H9 (cell line): ENCODE data around the gene PIP5K1C. TPM values are rescaled to one million over a fixed set of nuclear protein-coding genes. Genes with fewer than 3 reads are reported as not detected.

Source experiments
- DNase-seq: peaks from one replicate; pipeline ENCODE4 v3.0.0-alpha.2; 2017
- H2AFZ ChIP-seq: one replicate; pipeline ENCODE4 v1.6.1; 2013; ENCODE audit warnings: mild to moderate bottlenecking, low read length, control low read depth, moderate library complexity
- H2AK5ac ChIP-seq: 2 replicates; pipeline ENCODE4 v1.6.1; 2013; ENCODE audit warnings: low read length, control low read depth, mixed read lengths; ENCODE audit not compliant: insufficient read length
- H2BK120ac ChIP-seq: one replicate; pipeline ENCODE4 v1.6.1; 2013; ENCODE audit warnings: low read depth, mild to moderate bottlenecking, low read length, control low read depth, inconsistent platforms; ENCODE audit not compliant: poor library complexity, severe bottlenecking
- H2BK12ac ChIP-seq: 2 replicates; pipeline ENCODE4 v1.6.1; 2013; ENCODE audit warnings: low read length, control low read depth, mixed read lengths, low read depth; ENCODE audit not compliant: insufficient read length
- H2BK15ac ChIP-seq: 2 replicates; pipeline ENCODE4 v1.6.1; 2013; ENCODE audit warnings: low read depth, low read length, control low read depth
- H2BK20ac ChIP-seq: one replicate; pipeline ENCODE4 v1.6.1; 2013; ENCODE audit warnings: low read depth, mild to moderate bottlenecking, low read length, control low read depth, inconsistent platforms; ENCODE audit not compliant: poor library complexity, severe bottlenecking
- H2BK5ac ChIP-seq: 2 replicates; pipeline ENCODE4 v1.6.1; 2013; ENCODE audit warnings: low read length, control low read depth, mixed read lengths; ENCODE audit not compliant: insufficient read length
- H3K14ac ChIP-seq: 2 replicates; pipeline ENCODE4 v1.6.1; 2013; ENCODE audit warnings: low read length, control low read depth; ENCODE audit not compliant: insufficient read depth
- H3K18ac ChIP-seq: 2 replicates; pipeline ENCODE4 v1.6.1; 2013; ENCODE audit warnings: low read depth, mild to moderate bottlenecking, mixed read lengths, low read length, control low read depth; ENCODE audit not compliant: insufficient read length
- H3K23ac ChIP-seq: 2 replicates; pipeline ENCODE4 v1.6.1; 2013; ENCODE audit warnings: low read length, control low read depth, mixed read lengths, low read depth; ENCODE audit not compliant: insufficient read length
- H3K23me2 ChIP-seq: 2 replicates; pipeline ENCODE4 v1.6.1; 2013; ENCODE audit warnings: low read depth, mild to moderate bottlenecking, mixed read lengths, low read length, control low read depth; ENCODE audit not compliant: insufficient read length, poor library complexity, severe bottlenecking
- H3K27ac ChIP-seq: 2 replicates; pipeline ENCODE4 v1.5.1; 2013; ENCODE audit warnings: low read length, control low read depth, mixed read lengths, low read depth; ENCODE audit not compliant: insufficient read length
- H3K27me3 ChIP-seq: 2 replicates; pipeline ENCODE4 v1.6.1; 2013; ENCODE audit warnings: low read length, control low read depth, inconsistent platforms; ENCODE audit not compliant: insufficient read depth
- H3K4ac ChIP-seq: 2 replicates; pipeline ENCODE4 v1.6.1; 2013; ENCODE audit warnings: low read depth, mild to moderate bottlenecking, control low read depth, inconsistent platforms, low read length, moderate library complexity
- H3K4me1 ChIP-seq: 2 replicates; pipeline ENCODE4 v1.6.1; 2013; ENCODE audit warnings: low read length, control low read depth, inconsistent platforms; ENCODE audit not compliant: insufficient read depth
- H3K4me2 ChIP-seq: 2 replicates; pipeline ENCODE4 v1.6.1; 2013; ENCODE audit warnings: low read length, control low read depth, mixed read lengths; ENCODE audit not compliant: insufficient read length, insufficient read depth
- H3K56ac ChIP-seq: 2 replicates; pipeline ENCODE4 v1.6.1; 2013; ENCODE audit warnings: low read depth, mild to moderate bottlenecking, mixed read lengths, low read length, control low read depth; ENCODE audit not compliant: insufficient read length
- H3K79me1 ChIP-seq: 2 replicates; pipeline ENCODE4 v1.6.1; 2013; ENCODE audit warnings: low read depth, mild to moderate bottlenecking, moderate library complexity, low read length, control low read depth, inconsistent platforms; ENCODE audit not compliant: insufficient read depth, poor library complexity, severe bottlenecking
- H3K79me2 ChIP-seq: 2 replicates; pipeline ENCODE4 v1.6.1; 2013; ENCODE audit warnings: low read length, control low read depth, inconsistent platforms; ENCODE audit not compliant: insufficient read depth
- H3K9ac ChIP-seq: 2 replicates; pipeline ENCODE4 v1.6.1; 2013; ENCODE audit warnings: low read length, control low read depth, mixed read lengths; ENCODE audit not compliant: insufficient read length; ENCODE audit errors: extremely low read depth
- H3K9me3 ChIP-seq: one replicate; pipeline ENCODE4 v1.6.1; 2013; ENCODE audit warnings: low read depth, low read length, inconsistent platforms; ENCODE audit not compliant: control insufficient read depth
- H3T11ph ChIP-seq: one replicate; pipeline ENCODE4 v1.6.1; 2013; ENCODE audit warnings: mild to moderate bottlenecking, low read length, control low read depth, inconsistent platforms
- H4K20me1 ChIP-seq: one replicate; pipeline ENCODE4 v1.6.1; 2013; ENCODE audit not compliant: control insufficient read depth, insufficient read length, insufficient read depth
- H4K5ac ChIP-seq: 2 replicates; pipeline ENCODE4 v1.6.1; 2013; ENCODE audit warnings: low read depth, mild to moderate bottlenecking, mixed read lengths, low read length, control low read depth; ENCODE audit not compliant: insufficient read length
- H4K8ac ChIP-seq: replicated peaks from 2 replicates; pipeline ENCODE4 v1.6.1; 2013; ENCODE audit warnings: low read length, control low read depth, mixed read lengths, low read depth; ENCODE audit not compliant: insufficient read length
- H4K91ac ChIP-seq: 2 replicates; pipeline ENCODE4 v1.6.1; 2013; ENCODE audit warnings: low read depth, mild to moderate bottlenecking, moderate library complexity, mixed read lengths, low read length, control low read depth; ENCODE audit not compliant: insufficient read length
- H3K27ac Mint-ChIP-seq, 3 experiments: 2 replicates in 2 of 3; 3 replicates in 1 of 3; pipeline ENCODE4 v1.8.0; 2020 to 2021; ENCODE audit warnings: mixed read lengths in 3 of 3, mild to moderate bottlenecking in 1 of 3, moderate library complexity in 1 of 3
- H3K27me3 Mint-ChIP-seq: 2 replicates; pipeline ENCODE4 v1.8.0; 2021; ENCODE audit warnings: low read depth, mild to moderate bottlenecking, moderate library complexity, mixed read lengths
- H3K36me3 Mint-ChIP-seq, 3 experiments: 2 replicates in 2 of 3; 3 replicates in 1 of 3; pipeline ENCODE4 v1.8.0; 2020 to 2021; ENCODE audit warnings: low read depth in 3 of 3, mixed read lengths in 3 of 3; ENCODE audit not compliant: insufficient read depth in 1 of 3
- H3K4me1 Mint-ChIP-seq, 2 experiments: 2 replicates each; pipeline ENCODE4 v1.8.0; 2020; ENCODE audit warnings: mixed read lengths in 2 of 2
- H3K4me3 Mint-ChIP-seq, 2 experiments: 2 replicates in 1 of 2; 3 replicates in 1 of 2; pipeline ENCODE4 v1.8.0; 2020 to 2021; ENCODE audit warnings: mild to moderate bottlenecking in 2 of 2, mixed read lengths in 2 of 2, moderate library complexity in 1 of 2
- H3K9me3 Mint-ChIP-seq, 2 experiments: 2 replicates in 1 of 2; 3 replicates in 1 of 2; pipeline ENCODE4 v1.8.0; 2020; ENCODE audit warnings: mild to moderate bottlenecking in 2 of 2, mixed read lengths in 2 of 2, moderate library complexity in 1 of 2
- CTCF ChIP-seq: fragments of 200-600 bp; sonication (generic); conservative IDR thresholded peaks from 3 replicates; pipeline ENCODE4 v1.8.0; 2021; ENCODE audit warnings: antibody characterized with exemption, mild to moderate bottlenecking
- WGBS: extraction: QIAGEN DNeasy Blood & Tissue Kit; methylation state at CpG from one replicate; pipeline ENCODE4 v1.1.7; 2013; ENCODE audit warnings: missing lambda C conversion rate, low lambda C conversion rate, mixed read lengths; ENCODE audit not compliant: insufficient read length; ENCODE audit errors: extremely low coverage; 5-methylcytosine and 5-hydroxymethylcytosine counted together
- total RNA-seq: library from RNA; stranded (reverse); gene quantifications from 2 replicates; pipeline ENCODE4 v1.2.1, GENCODE V29; 2021

The PIP5K1C gene
- total RNA-seq, 1 experiment from 2014 or later: 41.7 TPM

- Histone ChIP-seq H3K4me1 (peaks cover 13% of the 10 kb centered on the region; the same call in 1 of the 2 replicates), H2BK20ac (no peak overlapping the region), H3K4me2 (no peak overlapping the region), H3K4ac (no peak overlapping the region), H2BK12ac (no peak overlapping the region), H4K8ac (no peak overlapping the region), H3K18ac (no peak overlapping the region), H4K20me1 (peaks cover 7% of the 10 kb centered on the region), H3K9ac (no peak overlapping the region), H3K79me2 (peaks cover 2% of the 10 kb centered on the region; the same call in 1 of the 2 replicates), H2BK15ac (no peak overlapping the region), H2AK5ac (peak overlapping the region; percentile 22), H3K9me3 (peaks cover 8% of the 10 kb centered on the region), H4K5ac (no peak overlapping the region), H3K27me3 (no peaks in the 10 kb centered on the region), H2AFZ (no peak overlapping the region), H2BK5ac (no peak overlapping the region), H3T11ph (no peak overlapping the region), H3K27ac (no peak overlapping the region), H3K79me1 (peaks cover 2% of the 10 kb centered on the region), H3K23me2 (peaks cover 9% of the 10 kb centered on the region), H3K56ac (no peak overlapping the region), H3K23ac (no peak overlapping the region), H3K14ac (no peak overlapping the region), H4K91ac (no peak overlapping the region), H2BK120ac (no peak overlapping the region)
- 0 out of 3 replicates have a peak, but pooled peaks have one; percentile 15 for TF ChIP-seq CTCF
- peaks cover 17 to 27% (median 26%) of the 10 kb centered on the region in 3 experiments for H3K36me3 Mint-ChIP-seq
- H3K4me3 Mint-ChIP-seq: no peak overlapping the region
- peaks cover 14% of the 10 kb centered on the region in 2 experiments for H3K9me3 Mint-ChIP-seq
- no CpG with 5 or more reads among the region's 8 CpGs for WGBS
- H3K4me1 Mint-ChIP-seq: peaks cover 37 to 45% of the 10 kb centered on the region in 2 experiments
- H3K27me3 Mint-ChIP-seq: no peaks in the 10 kb centered on the region
- no peak for DNase-seq
- H3K27ac Mint-ChIP-seq: no peak overlapping the region
Measured at GRCh38 chr19:3684817-3685410, 15.4 kb downstream of the PIP5K1C start.
